Osteocyte (in vitro differentiated cells): ENCODE measurements around the gene MKNK1. TPM values are rescaled to one million over a fixed set of nuclear protein-coding genes. Genes with fewer than 3 reads are reported as not detected.
A peak's percentile ranks its signal among the peaks of the same experiment; 100 is the strongest.

Source experiments
- DNase-seq: peaks from one replicate; pipeline ENCODE4 v3.0.0; 2021; ENCODE audit warnings: mixed read lengths; ENCODE audit not compliant: unreplicated experiment; ENCODE audit errors: extremely low spot score
- H3K27ac Mint-ChIP-seq: one replicate; pipeline ENCODE4 v1.8.0; 2021; ENCODE audit warnings: mild to moderate bottlenecking, mixed read lengths; ENCODE audit not compliant: unreplicated experiment
- H3K27me3 Mint-ChIP-seq: one replicate; pipeline ENCODE4 v1.8.0; 2021; ENCODE audit warnings: mixed read lengths; ENCODE audit not compliant: unreplicated experiment
- H3K36me3 Mint-ChIP-seq: one replicate; pipeline ENCODE4 v1.8.0; 2021; ENCODE audit warnings: mixed read lengths; ENCODE audit not compliant: unreplicated experiment
- H3K4me1 Mint-ChIP-seq: one replicate; pipeline ENCODE4 v1.8.0; 2021; ENCODE audit warnings: mixed read lengths; ENCODE audit not compliant: unreplicated experiment
- H3K4me3 Mint-ChIP-seq: one replicate; pipeline ENCODE4 v1.8.0; 2021; ENCODE audit warnings: mild to moderate bottlenecking, moderate library complexity, mixed read lengths; ENCODE audit not compliant: unreplicated experiment
- H3K9me3 Mint-ChIP-seq: one replicate; pipeline ENCODE4 v1.8.0; 2021; ENCODE audit warnings: mixed read lengths; ENCODE audit not compliant: unreplicated experiment
- total RNA-seq: library from RNA; stranded (reverse); gene quantifications from 2 replicates; pipeline ENCODE4 v1.2.1, GENCODE V29; 2021
- TF ChIP-seq, protein P1 (sequence below): fragments of 200-600 bp; sonication (generic); IDR thresholded peaks from 2 replicates; pipeline ENCODE4 v1.5.0; 2021; ENCODE audit warnings: antibody characterized with exemption, mild to moderate bottlenecking, moderate library complexity

The MKNK1 gene
- total RNA-seq, 1 donor from 2014 or later, result 32.5 TPM

DNA sequence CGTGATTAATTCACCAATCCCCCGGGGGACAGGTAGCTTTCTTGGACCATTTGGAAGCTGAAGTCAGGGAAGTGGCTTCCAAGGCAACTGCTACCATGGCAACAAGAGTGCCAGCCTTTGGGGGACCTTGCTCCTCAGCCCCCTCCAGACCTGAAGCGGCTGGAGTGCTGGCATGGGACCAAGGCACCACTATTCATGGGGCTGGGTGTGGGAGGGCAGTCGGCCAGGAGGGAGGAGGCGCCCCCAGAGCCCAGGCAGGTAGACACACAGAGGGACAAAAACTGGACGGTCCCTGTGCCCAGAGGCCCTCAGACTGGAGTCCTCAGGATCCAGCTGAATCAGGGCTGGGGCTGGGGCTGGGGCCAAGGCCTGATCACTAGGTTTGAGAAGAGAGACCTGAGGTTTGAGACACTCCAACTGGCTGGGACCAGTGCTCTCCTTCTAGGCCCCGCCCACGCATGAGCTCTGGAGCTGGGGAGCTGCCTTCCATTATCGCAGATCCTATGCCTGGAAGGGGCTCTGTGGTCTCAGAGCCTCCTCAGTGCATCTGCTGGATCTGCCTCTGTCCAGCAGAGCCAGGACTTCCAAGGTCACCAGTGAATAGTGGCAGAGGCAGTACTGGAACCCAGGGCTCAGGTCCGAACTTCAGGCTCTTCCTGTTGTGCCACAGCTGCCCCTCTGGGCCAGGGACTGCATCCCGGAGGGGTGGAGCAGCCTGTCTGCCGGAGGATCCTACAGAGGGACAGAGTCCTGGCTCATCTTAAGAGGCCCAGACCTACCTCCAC lies 49.3 kb downstream of the MKNK1 start:
- peaks cover 7% of the 10 kb centered on the region for H3K27me3 Mint-ChIP-seq
- H3K9me3 Mint-ChIP-seq, result no peaks in the 10 kb centered on the region
- H3K4me3 Mint-ChIP-seq, result no peak overlapping the region
- DNase-seq, result no peak
- H3K4me1 Mint-ChIP-seq, result no peaks in the 10 kb centered on the region
- H3K36me3 Mint-ChIP-seq, result peaks cover 12% of the 10 kb centered on the region
- TF ChIP-seq, protein P1, sequence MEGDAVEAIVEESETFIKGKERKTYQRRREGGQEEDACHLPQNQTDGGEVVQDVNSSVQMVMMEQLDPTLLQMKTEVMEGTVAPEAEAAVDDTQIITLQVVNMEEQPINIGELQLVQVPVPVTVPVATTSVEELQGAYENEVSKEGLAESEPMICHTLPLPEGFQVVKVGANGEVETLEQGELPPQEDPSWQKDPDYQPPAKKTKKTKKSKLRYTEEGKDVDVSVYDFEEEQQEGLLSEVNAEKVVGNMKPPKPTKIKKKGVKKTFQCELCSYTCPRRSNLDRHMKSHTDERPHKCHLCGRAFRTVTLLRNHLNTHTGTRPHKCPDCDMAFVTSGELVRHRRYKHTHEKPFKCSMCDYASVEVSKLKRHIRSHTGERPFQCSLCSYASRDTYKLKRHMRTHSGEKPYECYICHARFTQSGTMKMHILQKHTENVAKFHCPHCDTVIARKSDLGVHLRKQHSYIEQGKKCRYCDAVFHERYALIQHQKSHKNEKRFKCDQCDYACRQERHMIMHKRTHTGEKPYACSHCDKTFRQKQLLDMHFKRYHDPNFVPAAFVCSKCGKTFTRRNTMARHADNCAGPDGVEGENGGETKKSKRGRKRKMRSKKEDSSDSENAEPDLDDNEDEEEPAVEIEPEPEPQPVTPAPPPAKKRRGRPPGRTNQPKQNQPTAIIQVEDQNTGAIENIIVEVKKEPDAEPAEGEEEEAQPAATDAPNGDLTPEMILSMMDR, result no peak
- no peak overlapping the region for H3K27ac Mint-ChIP-seq

DNA sequence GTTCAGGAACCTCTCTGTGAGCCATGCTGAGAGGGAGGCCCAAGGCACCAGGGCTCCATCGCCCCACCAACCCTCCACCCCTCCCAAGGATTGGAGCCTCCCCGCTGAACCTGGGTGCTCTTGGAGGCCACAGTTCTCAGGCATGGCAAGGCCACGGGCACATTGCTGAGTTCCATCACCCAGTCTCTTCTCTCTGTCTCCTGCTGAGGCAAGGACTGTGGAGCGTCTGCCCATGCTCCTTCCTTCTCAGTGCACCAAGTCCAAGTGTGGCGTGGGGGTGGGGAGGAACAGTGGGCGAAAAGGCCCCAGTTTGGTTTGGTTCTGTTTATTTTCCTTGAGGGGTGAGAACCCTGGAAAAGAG lies 49.9 kb downstream of the MKNK1 start:
- Mint-ChIP-seq H3K27ac (no peak overlapping the region), H3K4me1 (peaks cover 3% of the 10 kb centered on the region), H3K9me3 (no peaks in the 10 kb centered on the region), H3K27me3 (peaks cover 9% of the 10 kb centered on the region), H3K36me3 (peaks cover 9% of the 10 kb centered on the region), H3K4me3 (no peak overlapping the region)
- no peak for DNase-seq
- TF ChIP-seq, protein P1, result no peak

DNA sequence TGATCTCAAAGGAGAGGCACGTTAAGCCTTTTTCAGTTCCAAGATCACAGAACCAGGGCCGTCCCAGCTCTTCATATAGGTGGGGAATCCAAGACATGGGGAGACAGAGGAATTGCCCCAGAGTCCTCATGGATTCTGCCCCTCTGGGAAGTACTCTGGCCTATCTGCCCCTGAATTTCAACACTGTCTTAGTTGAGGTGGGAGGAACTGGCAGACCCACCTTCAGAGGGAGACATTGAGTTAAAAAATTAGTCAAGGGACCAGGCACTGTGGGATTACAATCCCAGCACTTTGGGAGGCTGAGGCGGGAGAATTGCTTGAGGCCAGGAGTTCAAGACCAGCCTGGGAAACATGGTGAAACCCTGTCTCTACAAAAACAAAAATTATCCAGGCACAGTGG lies 50.6 kb downstream of the MKNK1 start:
- TF ChIP-seq, protein P1, result no peak
- Mint-ChIP-seq H3K36me3 (peaks cover 5% of the 10 kb centered on the region), H3K4me3 (no peak overlapping the region), H3K4me1 (peaks cover 3% of the 10 kb centered on the region), H3K27me3 (peaks cover 9% of the 10 kb centered on the region), H3K27ac (no peak overlapping the region), H3K9me3 (no peaks in the 10 kb centered on the region)
- DNase-seq, result no peak

DNA sequence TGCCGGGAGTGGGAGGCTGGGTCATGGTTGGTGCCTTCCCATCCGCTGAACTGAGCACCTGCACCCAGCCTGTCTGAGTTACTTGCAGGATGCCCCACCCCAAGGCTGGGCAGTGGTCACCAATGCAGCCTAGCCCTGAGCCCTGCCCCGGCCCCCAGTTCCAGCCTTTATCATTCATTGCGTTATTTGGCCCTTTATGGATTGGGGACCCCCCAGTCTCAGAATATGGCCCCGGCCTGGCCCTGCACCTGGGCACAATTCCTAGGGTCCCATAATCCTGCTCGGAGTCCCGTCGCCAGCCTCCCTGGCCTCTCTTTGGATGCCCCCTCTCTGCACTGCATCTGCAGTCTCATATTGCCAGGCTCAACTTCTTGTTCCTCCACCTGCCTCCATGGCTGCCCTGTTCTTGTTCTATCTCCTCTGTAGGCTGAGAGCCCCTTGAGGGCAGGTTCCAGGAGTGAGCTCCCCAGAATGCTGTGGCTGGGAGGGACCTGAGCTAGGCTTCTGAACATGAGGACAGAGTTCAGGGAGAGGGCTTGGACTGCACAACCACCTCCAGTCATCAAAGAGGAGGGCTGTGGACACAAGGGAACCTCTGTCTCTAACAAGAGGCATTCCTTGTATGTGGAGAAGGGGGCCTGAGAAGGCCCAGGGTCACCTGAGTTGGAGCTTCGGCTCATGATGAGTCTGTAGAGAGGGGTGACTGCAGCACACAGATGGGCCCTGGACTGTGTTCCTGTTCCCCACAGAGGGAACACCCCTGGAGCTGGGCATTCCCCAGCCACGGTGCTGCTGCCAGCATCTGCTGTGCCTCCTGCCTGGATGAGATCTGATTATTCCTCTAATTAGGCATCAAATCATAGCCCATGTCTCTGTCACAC lies 51.5 kb downstream of the MKNK1 start:
- TF ChIP-seq, protein P1, result no peak
- Mint-ChIP-seq H3K4me1 (peaks cover 3% of the 10 kb centered on the region), H3K27me3 (peaks cover 9% of the 10 kb centered on the region), H3K9me3 (no peaks in the 10 kb centered on the region), H3K36me3 (no peaks in the 10 kb centered on the region), H3K4me3 (no peak overlapping the region), H3K27ac (no peak overlapping the region)
- no peak for DNase-seq

DNA sequence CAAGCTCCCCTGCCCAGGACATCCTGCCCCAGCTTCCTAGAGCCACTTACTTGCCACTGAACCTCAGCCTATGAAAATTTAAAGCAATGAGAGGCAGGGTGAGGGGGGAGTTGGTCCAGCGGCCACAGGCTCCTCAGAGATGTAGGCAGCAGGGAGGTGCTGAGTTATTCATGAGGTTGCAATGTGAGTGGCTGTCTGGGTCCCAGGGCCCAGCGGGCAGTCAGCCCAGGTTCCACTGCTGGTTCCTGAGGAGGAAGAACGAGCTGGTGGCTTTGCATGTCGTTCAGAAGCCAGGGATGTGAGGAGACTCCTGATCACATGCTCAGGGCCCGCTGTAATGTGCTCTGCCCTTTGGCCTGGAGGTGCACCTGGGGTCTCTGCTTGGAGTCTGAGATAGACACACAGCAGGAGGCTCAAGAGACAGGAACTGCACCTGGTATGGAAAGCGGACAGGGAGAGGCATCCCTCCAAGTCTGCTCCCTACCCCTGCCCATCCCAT lies 52.4 kb downstream of the MKNK1 start, which contains the start of gene KNCN:
TSS of gene KNCN (minus strand) at position 51 of the 499 bp plus-strand sequence. CDS start 432 bp downstream, outside the sequence.
- H3K36me3 Mint-ChIP-seq, result no peaks in the 10 kb centered on the region
- no peaks in the 10 kb centered on the region for H3K9me3 Mint-ChIP-seq
- peaks cover 3% of the 10 kb centered on the region for H3K4me1 Mint-ChIP-seq
- TF ChIP-seq, protein P1, result no peak
- no peak for DNase-seq
- peaks cover 15% of the 10 kb centered on the region for H3K27me3 Mint-ChIP-seq
- no peak within 1 kb of the TSS for H3K4me3 Mint-ChIP-seq
- peak within 1 kb of the TSS; percentile 19 for H3K27ac Mint-ChIP-seq
